ENCODE data around the gene PROCA1.
"Not testable (repeated sequence)": the region's sequence is repeated elsewhere in the genome, so short reads cannot be mapped to it uniquely, and the experiment has no call there.

The PROCA1 gene

DNA sequence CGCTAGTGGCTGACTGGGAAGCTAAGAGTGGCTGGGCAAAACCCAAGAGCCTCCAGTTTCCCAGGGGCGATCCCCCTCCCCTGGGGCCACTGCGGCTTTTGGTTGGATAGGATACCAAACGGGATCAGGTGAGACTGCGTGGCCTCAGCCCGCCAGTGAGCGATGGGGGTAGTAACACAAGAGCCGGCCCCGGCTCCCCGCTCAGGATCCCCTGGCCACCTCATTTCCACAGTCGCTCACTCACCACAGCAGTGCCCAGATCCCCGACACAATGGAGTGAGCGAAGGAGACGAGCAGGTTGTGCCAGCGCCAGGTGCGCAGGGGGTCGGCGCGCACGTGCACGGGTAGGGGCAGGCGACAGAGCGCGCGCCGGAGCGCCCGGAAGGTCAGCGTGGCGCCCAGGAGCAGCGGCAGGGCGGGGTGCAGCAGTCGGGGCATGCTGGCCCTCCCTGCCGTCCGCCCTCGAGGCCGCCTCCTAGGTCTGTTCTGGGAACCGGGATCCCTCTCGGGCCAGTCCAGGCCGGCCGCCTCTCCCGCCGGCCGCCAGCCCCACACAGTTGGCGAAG is 14.1 kb upstream of the PROCA1 start:
- DNase-seq (ENCODE audit: low spot score): no peak

- DNase-seq (ENCODE audit: low spot score): no peak
These were observed 13.5 kb upstream of the PROCA1 start for GRCh38 chr17:28725166-28725659.

- no peak for DNase-seq (ENCODE audit: low spot score)
These were observed 12.9 kb upstream of the PROCA1 start for GRCh38 chr17:28724500-28725165.

DNA sequence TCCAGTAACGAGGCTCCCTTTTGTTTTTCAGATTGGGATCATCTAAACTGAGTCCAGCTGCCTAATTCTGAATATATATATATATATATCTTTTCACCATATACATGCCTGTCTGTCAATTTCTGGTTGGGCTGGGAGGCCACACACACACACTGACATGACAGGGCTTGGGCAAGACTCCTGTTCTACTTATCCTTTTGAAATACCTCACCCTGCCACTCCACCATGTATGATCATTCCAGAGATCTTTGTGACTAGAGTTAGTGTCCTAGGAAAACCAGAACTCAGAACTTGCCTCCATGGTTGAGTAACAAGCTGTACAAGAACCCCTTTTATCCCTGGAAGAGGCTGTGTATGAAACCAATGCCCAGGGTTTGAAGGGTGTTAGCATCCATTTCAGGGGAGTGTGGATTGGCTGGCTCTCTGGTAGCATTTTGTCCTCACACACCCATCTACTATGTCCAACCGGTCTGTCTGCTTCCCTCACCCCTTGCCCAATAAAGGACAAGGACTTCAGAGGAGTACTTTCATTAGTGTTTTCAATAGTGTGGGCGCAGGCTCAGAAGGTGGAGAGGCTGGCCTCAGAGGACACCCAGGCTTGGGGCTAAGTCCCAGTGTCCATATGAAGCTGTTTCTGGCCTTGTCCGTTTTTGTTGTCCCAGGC is 12.3 kb upstream of the PROCA1 start:
- not testable (repeated sequence) for DNase-seq (ENCODE audit: low spot score)

- no peak for DNase-seq (ENCODE audit: low spot score)
These were observed 11.6 kb upstream of the PROCA1 start for GRCh38 chr17:28723159-28723835.

DNA sequence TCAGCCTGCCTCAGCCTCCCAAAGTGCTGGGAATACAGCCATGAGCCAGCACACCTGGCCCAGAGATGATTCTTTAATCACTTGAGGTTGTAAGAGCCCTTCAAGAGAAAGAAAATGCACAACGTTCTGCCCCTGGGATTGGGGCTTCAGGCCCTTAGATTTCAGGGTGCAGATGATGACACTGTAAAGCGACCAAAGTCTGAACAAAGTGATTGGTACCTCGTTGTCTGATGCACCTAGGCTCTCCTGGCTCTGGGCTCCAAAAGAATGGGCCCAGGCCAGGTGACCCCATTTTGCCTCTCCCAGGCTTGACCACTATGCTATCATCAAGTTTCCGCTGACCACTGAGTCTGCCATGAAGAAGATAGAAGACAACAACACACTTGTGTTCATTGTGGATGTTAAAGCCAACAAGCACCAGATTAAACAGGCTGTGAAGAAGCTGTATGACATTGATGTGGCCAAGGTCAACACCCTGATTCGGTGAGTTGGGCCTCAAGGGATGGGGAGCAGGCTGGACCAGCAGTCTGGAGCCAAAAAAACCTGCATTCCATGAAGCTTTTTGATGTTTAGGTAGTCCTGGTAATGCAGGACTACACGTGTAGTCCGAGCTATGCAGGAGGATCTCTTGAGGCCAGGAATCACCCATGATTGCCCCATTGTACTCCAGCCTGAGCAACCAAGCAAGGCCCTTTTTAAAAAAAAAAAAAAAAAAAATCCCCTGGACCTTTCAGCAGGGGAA is 10.9 kb upstream of the PROCA1 start:
- DNase-seq (ENCODE audit: low spot score): no peak

- DNase-seq (ENCODE audit: low spot score): not testable (repeated sequence)
These were observed 9.3 kb upstream of the PROCA1 start for GRCh38 chr17:28720997-28721329.

DNA sequence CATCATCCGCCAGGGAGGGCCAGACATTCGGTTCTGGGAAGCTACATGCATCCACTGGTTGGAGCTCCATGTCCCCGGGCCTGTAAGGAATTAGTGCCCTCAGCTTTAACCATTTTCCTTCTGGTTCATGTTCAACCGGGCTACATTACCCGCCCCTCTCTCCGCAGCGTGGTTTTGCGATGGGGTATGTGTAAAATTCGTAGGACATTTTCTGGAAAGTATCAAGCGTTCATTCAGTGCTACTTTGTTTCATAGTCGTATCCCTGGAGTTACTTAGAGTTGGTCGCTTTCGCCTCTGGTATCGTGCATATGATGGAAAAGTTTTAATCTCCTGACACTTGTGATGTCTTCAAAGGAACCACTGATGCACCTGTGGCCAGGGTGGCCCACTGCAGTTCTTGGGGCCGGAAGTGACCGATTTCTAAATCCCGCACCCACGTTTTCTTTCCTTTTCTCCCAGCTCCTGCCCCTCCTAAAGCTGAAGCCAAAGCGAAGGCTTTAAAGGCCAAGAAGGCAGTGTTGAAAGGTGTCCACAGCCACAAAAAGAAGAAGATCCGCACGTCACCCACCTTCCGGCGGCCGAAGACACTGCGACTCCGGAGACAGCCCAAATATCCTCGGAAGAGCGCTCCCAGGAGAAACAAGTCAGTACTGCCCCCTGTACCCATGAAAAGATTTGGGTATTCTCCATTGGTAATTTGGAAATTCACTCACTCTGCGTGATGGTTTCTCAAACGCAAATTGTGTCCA is 8.7 kb upstream of the PROCA1 start:
- DNase-seq (ENCODE audit: low spot score): no peak

- no peak for DNase-seq (ENCODE audit: low spot score)
These were observed 7.3 kb upstream of the PROCA1 start for GRCh38 chr17:28719021-28719433.

DNA sequence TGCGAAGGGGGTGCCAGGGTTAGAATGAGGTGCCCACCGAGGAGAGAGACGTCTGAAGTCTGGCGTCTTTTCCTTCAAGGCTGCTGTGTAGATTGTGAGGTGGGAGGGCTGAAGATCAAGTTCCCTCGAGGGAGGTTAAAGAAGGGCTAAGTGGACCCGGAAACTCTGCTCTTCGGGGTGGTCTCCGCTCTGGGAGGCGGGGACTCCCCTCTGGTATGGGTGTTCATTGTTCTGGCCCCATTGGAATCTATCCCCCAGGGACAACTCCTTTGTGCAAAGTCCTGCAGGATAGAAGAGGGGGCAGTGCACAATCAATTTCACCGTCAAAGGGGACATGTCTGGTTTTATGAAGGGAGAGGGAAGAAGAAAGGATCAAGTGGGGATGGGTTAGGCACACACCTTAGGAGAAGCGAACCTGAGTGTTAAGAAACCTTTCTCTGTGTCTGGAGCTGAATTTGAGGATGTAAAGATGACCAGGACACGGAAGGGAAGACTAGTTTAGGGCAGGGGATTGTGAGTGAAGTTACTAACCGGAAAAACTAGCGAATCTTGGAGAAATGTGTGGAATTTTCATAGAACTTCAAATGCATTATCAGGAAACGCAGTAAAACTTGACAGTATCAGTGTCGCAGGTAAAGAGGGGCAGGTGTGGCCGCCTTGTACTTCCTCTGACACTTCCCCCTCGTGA is 6.8 kb upstream of the PROCA1 start:
- DNase-seq (ENCODE audit: low spot score): no peak

GRCh38 chr17:28717578-28718332 is 6.1 kb upstream of the PROCA1 start, which contains the start of gene RAB34:
TSS of gene RAB34 (minus strand) at chr17:28717868. CDS start at chr17:28717266, 602 bp downstream.
- DNase-seq (ENCODE audit: low spot score): no peak

DNA sequence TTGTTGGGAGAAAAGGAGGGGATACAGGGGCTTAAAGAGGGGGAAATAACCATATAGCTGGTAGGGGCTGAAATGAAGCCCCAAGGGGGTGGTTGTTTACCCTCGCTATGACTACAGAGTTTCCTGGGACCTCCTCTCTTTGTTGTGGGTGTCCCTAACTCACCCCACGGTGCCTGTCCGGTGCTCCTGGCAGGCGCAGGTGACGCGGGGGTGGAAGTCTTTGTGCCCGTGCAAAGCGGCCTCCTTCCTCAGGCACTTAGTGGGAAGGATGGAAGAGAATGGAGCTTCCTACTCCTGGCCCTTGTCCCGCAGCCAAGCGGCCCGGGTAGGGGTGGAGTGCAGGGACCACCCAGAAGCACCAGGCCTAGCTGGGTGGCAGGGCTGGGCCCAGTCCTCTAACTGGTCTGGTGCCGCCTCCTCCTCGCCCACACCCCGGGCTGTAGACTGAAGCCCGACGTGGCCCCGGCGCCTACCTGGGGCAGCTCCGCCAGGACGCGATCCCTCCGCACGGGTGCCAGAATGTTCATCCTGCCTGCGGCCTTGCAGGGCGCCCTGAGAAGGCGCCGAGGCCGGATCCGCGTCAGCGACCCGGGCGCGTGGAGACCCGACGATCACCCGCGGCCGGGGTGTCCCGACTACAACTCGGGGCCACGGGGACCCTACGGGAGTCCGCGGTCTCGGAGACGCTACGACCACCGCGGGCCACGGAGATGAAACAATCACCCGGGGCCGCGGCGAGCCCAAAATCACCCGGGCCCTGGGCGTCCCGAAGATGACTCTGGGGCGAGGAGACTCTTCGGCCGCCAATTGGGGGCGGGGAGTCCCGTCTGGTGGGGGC is 5.3 kb upstream of the PROCA1 start:
- DNase-seq (ENCODE audit: low spot score): no peak

- DNase-seq (ENCODE audit: low spot score): no peak
These were observed 3.5 kb upstream of the PROCA1 start for GRCh38 chr17:28715217-28715616.

DNA sequence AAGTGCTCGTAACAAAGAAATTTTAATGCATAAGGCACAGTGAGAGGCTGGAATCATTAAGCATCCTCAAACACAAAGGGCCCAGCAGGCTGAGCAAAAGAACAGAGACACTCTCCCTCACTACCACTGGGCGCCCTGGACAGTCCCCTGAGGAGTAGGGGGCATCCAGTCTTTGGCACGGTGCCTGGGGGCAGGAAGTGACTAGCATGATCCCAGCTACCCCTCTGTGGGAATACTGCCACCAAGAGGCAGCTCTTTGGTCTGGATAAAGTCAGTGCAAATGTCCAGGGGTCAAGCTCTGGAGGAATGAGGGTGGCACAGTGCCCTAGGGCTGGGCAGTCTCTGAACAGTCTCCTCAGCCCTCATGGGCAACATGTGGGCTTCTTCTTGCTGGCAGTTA is 2.6 kb upstream of the PROCA1 start:
- no peak for DNase-seq (ENCODE audit: low spot score)

DNA sequence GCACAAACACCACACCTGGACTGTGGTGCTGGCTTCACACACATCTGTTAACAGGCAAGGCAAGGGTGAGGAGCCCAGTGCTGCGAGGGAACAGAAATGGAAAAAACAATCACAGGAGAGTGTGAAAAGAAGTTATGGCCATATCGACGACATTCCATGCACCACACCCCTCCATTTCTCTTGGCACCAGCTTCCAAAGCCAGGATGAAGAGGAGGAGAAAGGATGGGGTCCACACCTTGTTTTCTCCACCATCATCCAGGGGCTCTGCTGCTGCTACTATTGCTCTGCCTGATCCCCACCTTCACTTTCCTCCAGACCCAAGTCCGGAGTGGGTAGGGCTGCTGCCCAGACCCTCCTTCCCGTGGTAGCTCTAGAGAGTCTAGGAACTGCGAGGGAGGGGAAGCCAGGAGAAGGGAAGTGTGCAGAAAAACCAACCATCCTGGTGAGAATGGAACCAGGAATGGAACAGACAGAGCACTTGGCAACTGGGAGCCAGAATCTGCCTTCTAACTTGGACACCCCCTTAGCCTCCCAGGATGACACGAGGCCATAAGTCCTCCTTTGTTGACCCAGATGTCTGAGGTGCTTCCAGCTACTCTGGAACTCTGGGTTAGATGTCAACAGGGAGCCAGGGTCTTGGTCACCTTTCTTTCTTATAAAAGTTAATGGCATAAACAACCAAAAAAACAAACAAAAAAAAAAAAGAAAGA is 1.2 kb upstream of the PROCA1 start:
- DNase-seq (ENCODE audit: low spot score): no peak

DNA sequence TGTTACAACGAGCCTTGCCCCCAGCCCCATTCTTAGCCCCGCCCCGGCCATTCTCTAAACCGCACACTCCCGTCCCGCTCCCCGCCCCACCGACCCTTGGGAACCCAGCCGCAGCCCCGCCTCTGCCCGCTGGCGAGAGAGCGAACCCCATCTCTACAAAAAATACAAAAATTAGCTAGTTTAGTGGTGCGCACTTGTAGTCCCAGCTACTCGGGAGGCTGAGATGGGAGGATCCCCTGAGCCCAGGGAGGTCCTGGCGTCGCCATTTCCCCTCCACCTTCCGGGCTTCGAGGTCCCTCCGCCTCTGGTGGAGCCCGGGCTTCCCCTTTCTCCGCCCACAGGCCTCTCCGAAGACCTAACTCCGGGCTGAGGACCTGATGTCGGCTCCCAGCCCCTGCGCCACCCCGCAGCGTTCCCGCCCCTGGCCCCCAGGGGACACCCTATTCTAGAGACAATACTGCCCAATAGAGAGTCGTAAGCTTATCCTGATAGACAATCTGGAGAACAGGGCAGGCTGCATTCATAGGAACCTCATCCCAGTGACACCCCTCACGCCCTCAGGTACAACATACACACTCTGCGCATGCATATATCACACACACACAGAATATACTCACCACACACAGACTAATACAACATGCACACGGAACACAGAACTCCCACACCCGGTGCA is 480 bp upstream of the PROCA1 start:
- DNase-seq (ENCODE audit: low spot score): no peak

DNA sequence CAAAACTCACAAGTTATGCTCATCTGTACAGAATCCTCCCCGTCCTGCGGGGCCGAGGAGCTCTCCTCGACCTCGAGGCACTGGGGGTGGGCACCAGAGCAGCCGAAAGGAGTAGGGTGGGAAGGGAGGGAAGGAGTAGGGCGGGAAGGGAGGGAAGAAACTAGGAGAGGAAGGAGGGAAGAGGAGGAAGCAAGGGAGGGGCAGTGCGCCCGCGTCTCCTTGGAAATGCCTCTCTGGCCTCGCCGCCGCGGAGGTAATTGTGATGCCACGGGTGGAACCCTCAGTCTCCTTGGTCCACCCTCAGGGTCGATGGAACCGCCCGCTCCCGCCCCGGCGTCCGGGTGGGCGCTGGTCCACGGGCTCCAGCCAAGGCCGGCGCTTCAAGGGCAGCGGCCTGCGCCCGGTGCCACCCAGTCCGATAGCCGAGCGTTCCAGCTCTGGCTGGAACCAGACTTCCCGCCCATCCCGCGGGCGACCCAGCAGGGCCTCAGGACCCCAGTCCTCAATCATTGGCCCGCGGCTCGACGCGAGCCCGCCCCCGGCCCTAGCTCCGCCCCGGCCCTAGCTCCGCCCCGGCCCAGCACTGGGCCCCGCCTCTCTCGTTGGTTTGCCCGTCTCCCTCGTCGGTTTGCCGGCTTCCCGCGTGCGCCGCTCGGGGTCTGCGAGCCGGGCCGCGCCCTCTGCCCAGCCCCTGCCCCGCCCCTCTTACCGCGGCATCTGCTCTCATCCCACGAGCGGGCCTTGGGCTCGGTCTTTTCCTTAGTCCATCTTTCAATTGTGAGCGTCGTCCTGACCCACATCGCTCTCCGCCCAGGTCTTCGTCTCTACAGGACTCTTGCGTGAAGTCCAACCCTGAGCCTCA is 596 bp downstream of the PROCA1 start:
- DNase-seq (ENCODE audit: low spot score): peak; percentile 89

All from COLO829 (cell line).